Fibroblast of lung (primary cell): ENCODE data around the gene AP3S2.

Source experiments
- EZH2 ChIP-seq: IDR thresholded peaks from 2 replicates; pipeline ENCODE4 v1.5.1; 2012; ENCODE audit warnings: low read length, control low read depth, mild to moderate bottlenecking; ENCODE audit errors: missing control alignments
- TF ChIP-seq, protein P1 (sequence below), 2 donors: IDR thresholded peaks in 1 of 2; conservative IDR thresholded peaks in 1 of 2; 1 replicate in 1 of 2; 2 replicates in 1 of 2; pipeline ENCODE4 v1.5.1; 2011 to 2012; ENCODE audit warnings: low read length in 2 of 2, control low read depth in 1 of 2, inconsistent platforms in 1 of 2, low read depth in 1 of 2, mild to moderate bottlenecking in 1 of 2

GRCh38 chr15:89880727-89881126, 13.1 kb downstream of the AP3S2 start:
- TF ChIP-seq, protein P1, sequence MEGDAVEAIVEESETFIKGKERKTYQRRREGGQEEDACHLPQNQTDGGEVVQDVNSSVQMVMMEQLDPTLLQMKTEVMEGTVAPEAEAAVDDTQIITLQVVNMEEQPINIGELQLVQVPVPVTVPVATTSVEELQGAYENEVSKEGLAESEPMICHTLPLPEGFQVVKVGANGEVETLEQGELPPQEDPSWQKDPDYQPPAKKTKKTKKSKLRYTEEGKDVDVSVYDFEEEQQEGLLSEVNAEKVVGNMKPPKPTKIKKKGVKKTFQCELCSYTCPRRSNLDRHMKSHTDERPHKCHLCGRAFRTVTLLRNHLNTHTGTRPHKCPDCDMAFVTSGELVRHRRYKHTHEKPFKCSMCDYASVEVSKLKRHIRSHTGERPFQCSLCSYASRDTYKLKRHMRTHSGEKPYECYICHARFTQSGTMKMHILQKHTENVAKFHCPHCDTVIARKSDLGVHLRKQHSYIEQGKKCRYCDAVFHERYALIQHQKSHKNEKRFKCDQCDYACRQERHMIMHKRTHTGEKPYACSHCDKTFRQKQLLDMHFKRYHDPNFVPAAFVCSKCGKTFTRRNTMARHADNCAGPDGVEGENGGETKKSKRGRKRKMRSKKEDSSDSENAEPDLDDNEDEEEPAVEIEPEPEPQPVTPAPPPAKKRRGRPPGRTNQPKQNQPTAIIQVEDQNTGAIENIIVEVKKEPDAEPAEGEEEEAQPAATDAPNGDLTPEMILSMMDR (conservative IDR thresholded peaks at IDR 0.05 in 1 of 2, IDR thresholded peaks at IDR 0.05 in 1 of 2; ENCODE audit: low read depth in 1 of 2, low read length in 2 of 2), result no peak
- TF ChIP-seq EZH2, result no peak
